IPS-20b (cell line): ENCODE measurements around the gene REPS1.
"Not testable (repeated sequence)": the region's sequence is repeated elsewhere in the genome, so short reads cannot be mapped to it uniquely, and the experiment has no call there.

Source experiments
- H3K27ac ChIP-seq: one replicate; pipeline ENCODE4 v1.5.1; 2013; ENCODE audit warnings: low read length
- H3K27me3 ChIP-seq: 2 replicates; pipeline ENCODE4 v1.6.1; 2013; ENCODE audit warnings: mild to moderate bottlenecking, low read length, inconsistent platforms; ENCODE audit not compliant: insufficient read depth
- H3K36me3 ChIP-seq: 2 replicates; pipeline ENCODE4 v1.6.1; 2013; ENCODE audit warnings: low read depth, mild to moderate bottlenecking, inconsistent platforms, low read length, moderate library complexity; ENCODE audit not compliant: insufficient read depth
- H3K4me1 ChIP-seq: 2 replicates; pipeline ENCODE4 v1.6.1; 2013; ENCODE audit warnings: mild to moderate bottlenecking, control low read depth, inconsistent platforms, low read length, moderate library complexity; ENCODE audit not compliant: insufficient read depth
- H3K4me3 ChIP-seq: 2 replicates; pipeline ENCODE4 v1.5.1; 2013; ENCODE audit warnings: mild to moderate bottlenecking, low read length, inconsistent platforms
- H3K9ac ChIP-seq: 2 replicates; pipeline ENCODE4 v1.6.1; 2013; ENCODE audit warnings: low read depth, mild to moderate bottlenecking, inconsistent platforms, low read length, moderate library complexity
- H3K9me3 ChIP-seq: 2 replicates; pipeline ENCODE4 v1.6.1; 2013; ENCODE audit warnings: mild to moderate bottlenecking, low read depth, low read length, inconsistent platforms; ENCODE audit not compliant: insufficient read depth

Gene REPS1

GRCh38 chr6:138953451-138953850 lies 34.6 kb downstream of the REPS1 start:
- H3K27me3 ChIP-seq, result no peaks in the 10 kb centered on the region
- no peaks in the 10 kb centered on the region for H3K9me3 ChIP-seq
- no peak overlapping the region for H3K4me3 ChIP-seq
- H3K36me3 ChIP-seq, result no peaks in the 10 kb centered on the region
- H3K9ac ChIP-seq, result no peak overlapping the region
- no peak overlapping the region for H3K27ac ChIP-seq
- H3K4me1 ChIP-seq, result peaks cover 6% of the 10 kb centered on the region; the same call in 1 of the 2 replicates

DNA sequence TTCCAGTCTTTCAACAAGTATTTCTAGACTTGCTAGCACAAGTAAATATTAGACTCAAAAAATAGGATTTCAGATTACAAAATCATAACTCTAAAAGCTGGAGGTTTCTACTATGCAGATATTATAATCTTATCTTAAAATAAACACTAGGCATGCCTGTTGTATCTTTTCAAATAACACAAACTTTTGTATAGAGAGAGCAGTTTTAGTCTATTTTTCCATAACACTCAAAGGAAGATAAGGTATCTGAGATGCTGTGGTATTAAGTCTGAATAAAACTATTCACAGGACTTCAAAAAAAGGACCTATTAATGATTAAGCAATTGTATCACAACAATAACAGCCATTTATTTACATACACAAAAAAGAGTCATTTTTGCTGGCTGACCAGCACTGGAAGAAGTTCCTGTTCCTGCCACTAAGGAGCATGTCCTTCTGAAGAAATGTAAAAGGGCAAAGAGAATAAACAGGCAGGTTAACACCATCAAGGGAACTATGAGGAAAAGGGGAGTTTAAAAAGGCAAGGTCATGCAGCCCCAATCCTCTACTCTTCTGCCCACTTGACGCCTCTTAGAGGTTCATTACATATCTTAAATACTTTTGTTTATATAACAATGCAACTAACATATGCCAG lies 39.4 kb downstream of the REPS1 start:
- Histone ChIP-seq H3K4me3 (no peak overlapping the region), H3K9me3 (no peaks in the 10 kb centered on the region), H3K27me3 (no peaks in the 10 kb centered on the region), H3K27ac (no peak overlapping the region), H3K4me1 (peaks cover 6% of the 10 kb centered on the region; the same call in 1 of the 2 replicates), H3K9ac (no peak overlapping the region), H3K36me3 (peaks cover 18% of the 10 kb centered on the region)

DNA sequence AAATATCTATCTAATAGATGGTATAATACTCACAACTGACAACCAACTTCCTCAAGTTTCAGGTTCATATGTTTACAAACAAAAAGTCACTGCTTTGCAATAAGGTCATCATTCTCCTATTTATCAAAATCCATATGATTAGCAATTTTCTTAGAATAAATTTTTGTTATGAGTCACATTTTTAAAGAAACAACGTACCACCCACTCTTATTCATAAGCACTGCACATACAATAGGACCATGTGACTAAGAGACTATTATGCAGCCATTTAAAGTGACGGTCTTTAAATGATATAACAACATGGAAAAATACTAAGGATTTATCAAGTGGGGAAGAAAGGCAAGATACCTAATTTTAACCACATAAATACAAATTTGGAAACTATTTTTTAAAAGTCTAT lies 40.0 kb downstream of the REPS1 start:
- H3K9ac ChIP-seq, result no peak overlapping the region
- peaks cover 6% of the 10 kb centered on the region; the same call in 1 of the 2 replicates for H3K4me1 ChIP-seq
- H3K9me3 ChIP-seq, result no peaks in the 10 kb centered on the region
- H3K27me3 ChIP-seq, result no peaks in the 10 kb centered on the region
- no peak overlapping the region for H3K27ac ChIP-seq
- H3K4me3 ChIP-seq, result no peak overlapping the region
- peaks cover 24% of the 10 kb centered on the region for H3K36me3 ChIP-seq

DNA sequence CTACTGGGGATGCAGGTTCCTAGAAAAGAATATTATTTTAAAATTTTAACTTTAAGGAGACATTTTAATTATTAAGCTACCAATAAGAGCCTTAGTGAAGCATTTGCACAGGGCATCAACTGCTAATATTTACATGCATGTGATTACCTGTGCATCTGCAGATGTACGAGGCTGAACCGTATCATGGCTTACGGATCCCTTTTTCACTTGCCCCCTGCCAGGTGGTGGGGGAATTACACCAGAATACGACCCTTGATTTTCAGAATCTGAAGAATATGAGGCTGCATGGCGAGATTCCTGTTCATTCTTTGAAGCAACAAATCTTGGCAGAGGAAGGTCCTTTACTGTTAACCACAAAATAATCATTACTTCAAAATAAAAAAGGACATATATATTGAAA lies 42.7 kb downstream of the REPS1 start:
- no peak overlapping the region for H3K9ac ChIP-seq
- peaks cover 47% of the 10 kb centered on the region for H3K36me3 ChIP-seq
- no peaks in the 10 kb centered on the region for H3K27me3 ChIP-seq
- peaks cover 6% of the 10 kb centered on the region; the same call in 1 of the 2 replicates for H3K4me1 ChIP-seq
- no peak overlapping the region for H3K4me3 ChIP-seq
- no peak overlapping the region for H3K27ac ChIP-seq
- no peaks in the 10 kb centered on the region for H3K9me3 ChIP-seq

DNA sequence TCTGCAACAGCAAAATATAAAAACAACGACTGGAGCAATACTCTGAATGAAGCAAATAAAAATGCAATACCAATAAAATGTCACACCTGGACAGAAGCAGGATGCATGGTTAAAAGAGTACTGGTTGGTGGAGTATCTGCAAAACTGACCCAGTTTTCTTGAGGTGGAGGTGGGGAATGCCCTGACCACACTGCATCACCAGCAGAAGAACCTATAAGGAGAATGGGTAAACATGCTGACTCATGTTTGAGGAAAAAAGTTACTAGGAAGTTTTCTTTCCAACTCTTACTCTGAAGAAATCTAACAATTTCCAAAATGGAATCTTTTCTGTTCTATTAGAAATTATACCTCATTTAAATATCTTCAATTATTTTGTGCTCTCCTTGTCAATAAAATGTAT lies 43.6 kb downstream of the REPS1 start:
- peaks cover 54% of the 10 kb centered on the region for H3K36me3 ChIP-seq
- no peaks in the 10 kb centered on the region for H3K9me3 ChIP-seq
- no peak overlapping the region for H3K27ac ChIP-seq
- H3K4me1 ChIP-seq, result peaks cover 6% of the 10 kb centered on the region; the same call in 1 of the 2 replicates
- H3K9ac ChIP-seq, result no peak overlapping the region
- H3K4me3 ChIP-seq, result no peak overlapping the region
- H3K27me3 ChIP-seq, result no peaks in the 10 kb centered on the region

DNA sequence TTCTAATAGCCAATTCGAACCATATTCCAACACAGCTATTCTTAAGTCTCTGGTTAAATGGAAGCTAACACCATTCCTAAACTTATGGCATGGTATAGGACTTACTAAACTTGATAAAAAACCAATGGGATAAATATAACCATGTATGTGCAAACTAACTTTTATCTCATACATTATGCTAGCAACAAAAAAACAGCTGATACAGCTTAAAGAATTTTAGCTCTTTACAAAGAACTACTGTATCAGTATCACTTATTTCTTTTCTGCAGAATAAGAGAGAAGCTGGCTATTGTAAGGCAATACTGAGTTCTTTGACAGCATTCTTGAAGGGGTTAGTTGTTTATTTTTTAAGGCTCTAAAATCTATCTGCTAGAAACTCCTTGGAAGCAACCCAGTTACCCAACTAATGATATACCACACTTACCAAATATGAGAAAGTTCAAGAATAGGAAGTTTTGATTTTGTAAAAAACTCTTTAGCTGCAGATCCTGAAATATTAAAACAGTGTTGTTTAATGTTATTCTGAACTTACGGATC lies 44.9 kb downstream of the REPS1 start:
- no peak overlapping the region for H3K27ac ChIP-seq
- H3K4me3 ChIP-seq, result no peak overlapping the region
- H3K27me3 ChIP-seq, result no peaks in the 10 kb centered on the region
- peaks cover 64% of the 10 kb centered on the region for H3K36me3 ChIP-seq
- H3K4me1 ChIP-seq, result peaks cover 2% of the 10 kb centered on the region; the same call in 1 of the 2 replicates
- no peak overlapping the region for H3K9ac ChIP-seq
- no peaks in the 10 kb centered on the region for H3K9me3 ChIP-seq

DNA sequence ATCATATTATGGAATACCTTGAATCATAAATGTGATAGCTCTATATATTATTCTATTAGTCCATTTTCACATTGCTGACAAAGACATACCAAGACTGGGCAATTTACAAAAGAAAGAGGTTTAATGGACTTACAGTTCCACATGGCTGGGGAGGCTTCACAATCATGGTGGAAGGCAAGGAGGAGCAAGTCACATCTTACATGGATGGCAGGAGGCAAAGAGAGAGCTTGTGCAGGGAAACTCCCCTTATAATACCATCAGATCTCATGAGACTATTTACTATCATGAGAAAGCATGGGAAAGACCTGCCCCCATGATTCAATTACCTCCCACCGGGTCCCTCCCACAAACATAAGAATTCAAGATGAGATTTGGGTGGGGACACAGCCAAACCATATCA lies 51.2 kb downstream of the REPS1 start:
- not testable (repeated sequence) for H3K4me1 ChIP-seq, H3K27me3 ChIP-seq, H3K9ac ChIP-seq, H3K27ac ChIP-seq, H3K9me3 ChIP-seq, H3K4me3 ChIP-seq
- H3K36me3 ChIP-seq, result peaks cover 62% of the 10 kb centered on the region

- no peak overlapping the region for H3K4me3 ChIP-seq
- no peaks in the 10 kb centered on the region for H3K4me1 ChIP-seq
- H3K27me3 ChIP-seq, result no peaks in the 10 kb centered on the region
- H3K9me3 ChIP-seq, result no peaks in the 10 kb centered on the region
- H3K27ac ChIP-seq, result no peak overlapping the region
- H3K36me3 ChIP-seq, result peaks cover 46% of the 10 kb centered on the region
- H3K9ac ChIP-seq, result no peak overlapping the region
Measured at GRCh38 chr6:138931660-138932059, 56.4 kb downstream of the REPS1 start.

- Histone ChIP-seq H3K36me3 (peaks cover 46% of the 10 kb centered on the region), H3K4me3 (no peak overlapping the region), H3K4me1 (no peaks in the 10 kb centered on the region), H3K27ac (no peak overlapping the region), H3K9ac (no peak overlapping the region), H3K27me3 (no peaks in the 10 kb centered on the region), H3K9me3 (no peaks in the 10 kb centered on the region)
Measured at GRCh38 chr6:138926579-138926978, 61.5 kb downstream of the REPS1 start.

- Histone ChIP-seq H3K4me3 (no peak overlapping the region), H3K27ac (no peak overlapping the region), H3K9ac (no peak overlapping the region), H3K9me3 (no peaks in the 10 kb centered on the region), H3K36me3 (peaks cover 50% of the 10 kb centered on the region), H3K4me1 (no peaks in the 10 kb centered on the region), H3K27me3 (no peaks in the 10 kb centered on the region)
Measured at GRCh38 chr6:138925806-138926205, 62.2 kb downstream of the REPS1 start.

GRCh38 chr6:138923561-138923960 lies 64.5 kb downstream of the REPS1 start:
- Histone ChIP-seq H3K27me3 (no peaks in the 10 kb centered on the region), H3K4me3 (no peak overlapping the region), H3K9ac (no peak overlapping the region), H3K36me3 (peaks cover 55% of the 10 kb centered on the region), H3K4me1 (no peaks in the 10 kb centered on the region), H3K9me3 (no peaks in the 10 kb centered on the region), H3K27ac (no peak overlapping the region)

DNA sequence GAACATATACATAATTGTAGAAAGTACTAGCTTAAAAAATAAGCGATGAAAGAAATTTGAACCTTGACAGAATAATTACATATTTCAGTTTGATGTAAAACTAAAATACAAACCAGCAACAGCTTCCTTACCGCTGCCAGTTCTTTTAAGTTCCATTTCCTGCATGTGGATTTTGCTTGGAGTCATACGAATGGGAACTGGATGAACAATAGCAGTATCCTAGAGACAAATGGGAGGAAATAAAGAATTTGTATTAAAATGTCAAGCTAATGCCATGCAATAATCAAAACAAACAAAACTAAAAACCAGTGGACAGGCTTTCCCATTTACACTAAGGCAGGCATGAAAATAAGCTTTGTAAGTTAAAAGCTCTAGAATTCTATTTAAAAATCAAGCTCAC lies 67.1 kb downstream of the REPS1 start:
- Histone ChIP-seq H3K4me3 (no peak overlapping the region), H3K27ac (no peak overlapping the region), H3K9ac (no peak overlapping the region), H3K4me1 (no peaks in the 10 kb centered on the region), H3K9me3 (no peaks in the 10 kb centered on the region), H3K27me3 (no peaks in the 10 kb centered on the region), H3K36me3 (peaks cover 59% of the 10 kb centered on the region)
